ENCODE results near the gene STAG1.

DNA sequence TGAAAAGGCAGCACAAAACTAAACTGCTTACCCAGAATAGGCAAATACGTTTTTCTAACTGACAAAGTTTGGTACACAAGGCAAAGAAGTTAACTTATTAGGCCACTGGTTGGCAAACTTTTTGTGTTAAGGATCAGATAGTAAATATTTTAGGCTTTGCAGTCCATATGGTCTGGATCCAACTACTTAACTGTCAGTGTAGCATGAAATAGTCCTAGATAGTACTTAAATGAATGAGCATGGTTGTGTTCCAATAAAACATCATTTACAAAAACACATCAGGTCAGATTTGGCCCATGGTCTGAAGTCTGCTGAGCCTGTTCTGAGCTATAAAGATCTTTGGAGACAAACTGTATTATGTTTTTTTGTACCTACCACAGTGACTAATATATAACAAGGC, 365.1 kb downstream of the STAG1 start:
- no peak for TF ChIP-seq POLR2A (IDR thresholded peaks at IDR 0.05; ENCODE audit: low read depth, low read length)
- no peak for TF ChIP-seq TAF1 (IDR thresholded peaks at IDR 0.05; ENCODE audit: low read depth, low read length)
- TF ChIP-seq POLR2AphosphoS5 (IDR thresholded peaks at IDR 0.05; ENCODE audit: low read depth, low read length): no peak

Data from GM12891 (cell line).